GM21447 (cell line): Measurements from ENCODE around the gene PXDC1.
"Not testable (repeated sequence)": the region's sequence is repeated elsewhere in the genome, so short reads cannot be mapped to it uniquely, and the experiment has no call there.

Experiments used
- ATAC-seq: cut with Tn5 transposase; IDR thresholded peaks from one replicate; pipeline ENCODE4 v1.9.1; 2021; ENCODE audit not compliant: unreplicated experiment

PXDC1 gene

DNA sequence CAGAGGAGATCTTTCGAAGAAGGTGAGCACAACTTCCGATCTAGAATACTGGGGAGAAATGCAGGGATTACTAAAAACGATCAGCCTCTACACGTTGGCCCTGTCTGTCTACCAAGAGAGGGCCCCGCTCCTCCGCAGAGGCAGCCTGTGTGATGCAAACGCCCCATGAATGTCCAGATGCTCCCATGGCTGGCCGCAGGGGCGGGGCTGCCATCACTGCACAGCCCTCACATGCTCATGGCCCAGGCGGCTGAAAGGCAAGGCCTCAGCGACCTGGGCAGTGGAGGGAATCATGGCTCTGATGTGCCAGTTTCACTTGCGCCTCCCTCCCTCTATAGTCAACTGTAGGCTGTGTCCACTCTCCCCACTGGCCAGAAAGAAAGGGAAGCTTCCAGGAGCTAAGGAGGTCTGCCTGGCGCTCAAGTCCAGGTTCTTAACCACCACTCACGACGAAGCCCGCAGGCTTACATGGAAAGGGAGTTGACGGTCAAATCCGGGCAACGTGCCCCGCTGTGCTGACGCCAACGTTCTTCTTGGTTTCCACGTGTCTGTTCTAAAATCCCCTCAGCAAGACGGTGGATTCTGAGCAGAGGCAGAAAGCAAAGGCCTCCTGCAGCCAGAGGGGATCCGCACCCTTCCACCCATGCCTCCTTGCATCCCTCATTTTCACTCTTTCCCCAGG lies 14.2 kb downstream of the PXDC1 start:
- ATAC-seq: no peak

GRCh38 chr6:3735029-3735605 lies 16.4 kb downstream of the PXDC1 start:
- no peak for ATAC-seq

DNA sequence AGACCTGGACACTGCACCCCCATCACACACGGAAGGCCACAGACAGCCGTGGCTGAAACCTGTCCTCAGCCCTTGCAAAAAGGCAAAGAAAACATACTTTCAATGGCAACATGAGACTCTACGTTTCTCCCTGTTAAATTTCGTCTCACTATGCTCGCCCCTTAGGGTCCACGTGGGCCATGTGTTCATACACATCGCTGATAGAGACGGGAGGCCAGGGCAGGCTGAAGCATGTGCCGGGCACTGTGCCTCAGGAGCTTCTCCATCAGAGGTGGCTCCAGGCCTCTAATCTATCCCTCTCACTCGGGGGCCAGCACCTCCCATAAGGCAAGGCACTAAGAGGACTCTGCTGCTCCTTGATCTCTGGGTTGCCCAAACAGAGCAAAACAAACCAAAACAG lies 17.5 kb downstream of the PXDC1 start:
- no peak for ATAC-seq

DNA sequence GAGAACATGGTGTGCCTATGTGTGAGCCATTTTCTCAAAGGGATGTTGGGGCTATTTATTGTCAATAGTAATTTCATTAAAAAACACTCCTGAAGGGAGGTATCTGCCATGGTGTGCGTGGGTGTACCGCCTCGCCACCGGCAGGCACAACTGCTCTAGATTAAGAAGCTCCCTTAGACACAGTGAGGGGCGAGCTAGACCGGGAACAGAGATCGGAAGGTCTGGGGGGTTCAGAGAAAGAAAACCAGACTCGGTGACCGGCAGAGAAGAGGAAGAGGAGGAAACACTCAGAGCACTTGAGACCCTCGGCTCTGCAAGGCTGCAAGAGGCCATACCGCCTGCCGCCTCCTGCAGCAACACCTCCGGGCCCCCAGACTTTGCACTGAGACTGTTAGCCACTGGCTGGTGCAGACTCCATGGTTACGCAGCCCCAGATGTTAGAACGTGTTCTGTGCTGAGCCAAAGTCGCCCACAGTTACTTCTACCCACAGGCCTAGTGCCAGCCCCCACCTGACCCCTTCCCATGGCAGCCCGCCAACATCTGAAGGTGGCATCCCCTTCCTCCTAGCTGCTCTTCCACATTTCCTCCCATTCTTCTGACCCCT lies 18.1 kb downstream of the PXDC1 start:
- ATAC-seq: no peak

- no peak for ATAC-seq
Observed at GRCh38 chr6:3732345-3733141, 19.0 kb downstream of the PXDC1 start.

DNA sequence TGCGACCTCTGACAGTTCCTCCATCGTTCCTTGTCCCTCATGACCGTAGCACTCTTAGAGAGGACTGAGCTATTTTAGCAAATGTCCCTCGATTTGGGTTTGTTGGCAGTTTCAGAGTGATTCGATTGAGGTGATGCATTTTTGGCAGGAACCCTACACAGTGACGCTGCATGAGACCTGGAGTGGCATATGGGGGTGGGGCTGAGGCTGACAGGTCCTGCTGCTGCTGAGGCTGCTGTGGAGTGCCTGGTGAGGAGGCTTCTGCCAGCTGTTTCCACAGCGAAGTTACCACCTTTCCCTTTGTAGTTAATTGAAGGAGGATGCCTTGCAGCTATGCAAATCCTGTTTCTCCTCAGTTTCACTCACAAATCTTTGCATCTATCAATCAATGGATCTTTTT lies 19.8 kb downstream of the PXDC1 start:
- ATAC-seq: no peak

GRCh38 chr6:3729603-3730344 lies 21.7 kb downstream of the PXDC1 start:
- ATAC-seq: no peak

DNA sequence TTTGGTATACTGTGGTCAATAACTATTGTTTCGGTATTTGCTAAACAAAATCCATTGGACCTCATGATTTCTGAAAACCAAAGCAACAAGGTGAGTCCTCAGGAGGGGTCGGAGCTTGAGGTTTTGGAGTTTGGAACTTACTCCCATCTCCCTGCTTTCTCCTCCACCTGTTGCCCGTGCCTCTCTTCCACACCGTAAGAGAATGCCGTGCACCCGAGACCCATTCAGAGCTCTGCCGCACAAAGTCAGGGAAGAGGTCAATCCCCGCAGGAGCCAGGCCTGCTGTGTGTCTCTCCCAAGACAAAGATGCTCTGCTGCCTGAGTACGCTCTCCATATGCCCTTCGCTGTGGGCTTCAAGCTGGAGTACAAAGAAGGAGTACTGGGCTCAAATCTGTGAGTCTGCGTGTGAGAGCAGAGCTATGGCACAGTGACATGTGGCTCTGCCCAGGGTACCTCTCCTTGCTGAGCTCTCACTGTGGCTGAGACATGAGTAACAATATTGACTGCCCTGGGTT lies 23.9 kb downstream of the PXDC1 start:
- ATAC-seq: no peak

GRCh38 chr6:3727036-3727435 lies 24.5 kb downstream of the PXDC1 start:
- no peak for ATAC-seq

- ATAC-seq: no peak
Observed at GRCh38 chr6:3726421-3726820, 25.1 kb downstream of the PXDC1 start.

GRCh38 chr6:3725145-3726047 lies 26.1 kb downstream of the PXDC1 start:
- no peak for ATAC-seq

GRCh38 chr6:3724451-3725144 lies 26.9 kb downstream of the PXDC1 start:
- no peak for ATAC-seq

DNA sequence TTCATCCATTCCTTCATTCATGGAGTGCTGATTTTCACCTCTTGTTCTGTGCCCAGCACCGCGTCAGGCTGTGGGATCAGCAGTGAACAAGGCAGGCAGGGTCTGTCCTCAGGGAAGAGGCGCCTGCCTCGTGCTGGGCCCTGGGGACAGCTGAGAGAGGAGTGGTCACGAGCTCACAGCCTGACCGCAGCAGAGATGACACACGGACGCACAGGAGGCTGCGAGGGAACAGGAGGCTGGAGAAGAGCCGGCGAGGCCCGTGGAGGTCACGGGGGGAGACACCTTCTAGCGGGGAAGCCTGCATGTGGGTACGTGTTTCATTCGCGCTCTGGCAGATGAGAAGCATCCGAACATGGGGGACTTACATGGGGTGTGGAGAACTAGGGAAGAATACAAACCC lies 27.5 kb downstream of the PXDC1 start:
- no peak for ATAC-seq

DNA sequence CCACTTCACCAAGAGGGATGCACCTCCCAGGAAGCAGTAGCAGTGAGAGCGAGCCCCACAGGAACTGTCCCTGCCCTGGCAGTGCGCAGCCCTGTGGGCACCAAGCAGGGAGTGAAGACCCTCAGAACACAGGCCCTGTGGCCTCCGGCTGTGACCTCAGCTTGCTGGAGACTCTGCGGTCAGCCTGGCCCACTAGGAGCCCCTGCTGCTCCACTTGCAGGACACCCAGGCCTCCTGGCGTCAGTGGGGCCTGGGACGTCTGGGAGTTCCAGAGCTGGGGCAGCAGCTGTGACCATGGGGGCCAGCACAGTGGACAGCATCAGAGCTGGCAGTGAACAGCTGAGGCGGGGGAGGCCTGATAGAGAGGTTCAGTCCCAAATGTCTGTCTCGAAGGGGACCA lies 28.3 kb downstream of the PXDC1 start:
- no peak for ATAC-seq

DNA sequence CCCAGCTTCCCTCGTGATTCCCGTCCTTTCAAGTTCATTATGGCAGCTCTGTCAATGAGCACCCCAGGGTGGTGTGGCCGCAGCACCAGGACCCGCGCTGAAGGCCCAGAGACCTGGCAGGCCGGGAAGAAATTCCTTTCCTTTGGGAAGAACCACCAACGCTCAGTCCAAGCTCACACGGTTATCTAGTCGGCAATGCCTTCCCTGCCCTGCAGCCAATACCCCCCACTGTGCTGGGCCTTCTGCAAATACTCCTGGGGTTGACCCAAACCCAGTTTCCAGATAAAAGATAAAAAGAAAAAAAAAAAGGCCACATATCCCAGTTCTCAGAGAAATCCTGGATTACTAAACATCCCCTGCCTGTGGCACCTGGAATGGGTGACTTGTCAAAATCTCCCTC lies 28.7 kb downstream of the PXDC1 start:
- no peak for ATAC-seq

- ATAC-seq: no peak
Observed at GRCh38 chr6:3721810-3722621, 29.5 kb downstream of the PXDC1 start.

DNA sequence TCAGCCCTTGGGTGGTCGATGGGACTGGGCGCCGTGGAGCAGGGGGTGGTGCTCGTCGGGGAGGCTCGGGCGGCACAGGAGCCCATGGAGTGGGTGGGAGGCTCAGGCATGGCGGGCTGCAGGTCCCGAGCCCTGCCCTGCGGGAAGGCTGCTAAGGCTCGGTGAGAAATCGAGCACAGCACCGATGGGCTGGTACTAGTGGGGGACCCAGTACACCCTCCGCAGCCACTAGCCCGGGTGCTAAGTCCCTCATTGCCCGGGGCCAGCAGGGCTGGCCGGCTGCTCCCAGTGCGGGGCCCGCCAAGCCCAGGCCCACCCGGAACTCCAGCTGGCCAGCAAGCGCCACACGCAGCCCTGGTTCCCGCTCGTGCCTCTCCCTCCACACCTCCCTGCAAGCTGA lies 30.7 kb downstream of the PXDC1 start:
- not testable (repeated sequence) for ATAC-seq
